GM12875 (cell line): ENCODE measurements around the gene RABGAP1L.

Source experiments
- H3K4me3 ChIP-seq: one replicate; pipeline ENCODE4 v1.5.1; 2011; ENCODE audit warnings: low read depth, low read length, control low read depth
- CTCF ChIP-seq: IDR thresholded peaks from 2 replicates; pipeline ENCODE4 v1.5.1; 2011; ENCODE audit warnings: low read depth, mild to moderate bottlenecking, control low read depth, inconsistent platforms, low read length, moderate library complexity, borderline replicate concordance; ENCODE audit not compliant: insufficient read depth

Gene RABGAP1L

GRCh38 chr1:174747613-174748012 is 588.3 kb downstream of the RABGAP1L start:
- no peak overlapping the region for H3K4me3 ChIP-seq
- TF ChIP-seq CTCF, result no peak

GRCh38 chr1:174748586-174748985 is 589.3 kb downstream of the RABGAP1L start:
- no peak for TF ChIP-seq CTCF
- H3K4me3 ChIP-seq, result no peak overlapping the region

GRCh38 chr1:174753131-174753530 is 593.8 kb downstream of the RABGAP1L start:
- no peak for TF ChIP-seq CTCF

DNA sequence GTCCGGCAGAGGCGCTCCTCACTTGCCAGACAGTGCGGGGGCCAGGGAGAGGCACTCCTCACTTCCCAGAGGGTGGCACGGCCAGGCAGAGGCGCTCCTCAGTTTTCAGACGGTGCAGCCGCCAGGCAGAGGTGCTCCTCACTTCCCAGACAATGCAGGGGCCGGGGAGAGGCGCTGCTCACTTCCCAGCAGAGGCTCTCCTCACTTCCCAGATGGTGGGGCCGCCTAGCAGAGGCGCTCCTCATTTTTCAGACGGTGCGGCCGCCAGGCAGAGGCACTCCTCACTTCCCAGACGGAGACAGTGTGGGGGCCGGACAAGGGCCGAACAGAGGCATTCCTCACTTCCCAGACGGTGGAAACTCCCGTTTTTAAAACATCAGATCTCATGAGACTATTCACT is 602.0 kb downstream of the RABGAP1L start:
- H3K4me3 ChIP-seq, result no peak overlapping the region
- no peak for TF ChIP-seq CTCF

More at GRCh38 chr1:174753131-174753530, 593.8 kb downstream of the RABGAP1L start:
- H3K4me3 ChIP-seq, result no peak overlapping the region

- TF ChIP-seq CTCF, result no peak
- H3K4me3 ChIP-seq, result no peak overlapping the region
Measured at GRCh38 chr1:174761901-174762585, 602.7 kb downstream of the RABGAP1L start.

GRCh38 chr1:174764191-174764590 is 604.9 kb downstream of the RABGAP1L start:
- H3K4me3 ChIP-seq, result no peak overlapping the region
- TF ChIP-seq CTCF, result no peak

DNA sequence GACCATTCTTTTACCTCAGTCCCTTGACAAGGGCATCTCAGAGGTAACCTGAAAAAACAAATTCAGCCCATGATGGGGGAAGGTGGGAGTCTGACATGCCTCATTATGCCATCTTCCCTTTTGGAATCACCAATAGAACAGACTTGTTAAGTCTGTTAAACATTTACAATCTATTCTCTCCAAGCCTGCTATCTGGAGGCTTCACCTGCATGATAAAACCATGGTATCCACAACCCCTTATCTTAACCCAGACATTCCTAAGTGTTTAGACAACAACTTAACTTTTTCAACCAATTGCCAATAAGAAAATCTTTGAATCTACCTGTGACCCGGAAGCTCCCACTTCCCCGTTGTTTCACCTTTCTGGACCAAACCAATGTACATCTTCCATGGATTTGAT is 607.4 kb downstream of the RABGAP1L start:
- H3K4me3 ChIP-seq, result no peak overlapping the region
- no peak for TF ChIP-seq CTCF
